ENCODE measurements around the gene SRRT. TPM values are rescaled to one million over a fixed set of nuclear protein-coding genes. Genes with fewer than 3 reads are reported as not detected.
A peak's percentile ranks its signal among the peaks of the same experiment; 100 is the strongest.

The SRRT gene
- total RNA-seq, 1 donor from 2014 or later = 60.4 TPM

DNA sequence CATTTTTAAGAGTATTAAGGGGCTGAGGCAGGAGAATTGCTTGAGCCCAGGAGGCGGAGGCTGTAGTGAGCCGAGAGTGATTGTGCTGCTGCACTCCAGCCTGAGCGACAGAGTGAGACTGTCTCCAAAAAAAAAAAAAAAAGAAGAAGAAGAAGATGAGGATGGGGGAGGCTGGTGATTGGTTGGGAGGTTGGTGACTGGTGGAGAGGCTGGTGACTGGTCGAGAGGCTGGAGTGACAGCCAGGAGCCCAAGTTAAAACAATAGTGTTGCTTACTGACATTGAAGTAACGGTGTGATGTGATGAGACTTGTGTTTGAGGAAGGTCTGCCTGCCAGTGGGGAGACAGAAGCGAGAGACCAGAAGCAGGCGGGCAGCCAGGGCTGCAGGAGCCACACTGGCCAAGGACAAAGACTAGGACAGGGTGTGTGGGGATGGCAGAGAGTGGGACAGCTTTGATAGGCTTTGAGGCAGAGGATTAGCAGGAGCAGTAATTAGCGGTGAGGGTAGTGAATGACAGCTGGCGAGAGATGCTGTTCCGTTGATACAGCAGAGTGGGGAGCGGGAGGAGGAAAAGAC, 4.9 kb downstream of the SRRT start:
- H3K36me3 Mint-ChIP-seq = peaks cover 54% of the 10 kb centered on the region

DNA sequence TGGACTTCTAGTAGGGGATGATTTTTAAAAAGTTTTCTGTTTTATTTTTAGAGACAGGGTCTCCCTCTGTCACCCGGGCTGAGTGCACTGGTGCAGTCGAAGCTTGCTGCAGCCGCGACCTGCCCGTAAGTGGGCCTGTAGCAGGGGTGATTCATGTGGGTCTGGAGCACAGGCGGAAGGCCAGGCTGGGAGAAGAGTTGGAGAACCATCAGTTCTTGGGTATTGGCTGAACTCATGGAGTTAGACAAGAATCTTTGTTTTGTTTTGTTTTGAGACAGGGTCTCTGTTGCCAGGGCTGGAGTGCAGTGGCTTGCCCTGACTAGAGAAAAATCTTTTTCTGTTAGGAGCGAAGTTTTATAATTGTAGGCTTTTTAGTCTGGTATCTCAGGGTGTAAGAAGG, 5.7 kb downstream of the SRRT start:
- Histone ChIP-seq H3K9me3 (ENCODE audit: low read depth) (no peaks in the 10 kb centered on the region), H2AFZ (replicated peaks) (no peak overlapping the region), H4K20me1 (ENCODE audit: low read depth) (peaks cover 94% of the 10 kb centered on the region), H3K4me1 (peaks cover 30% of the 10 kb centered on the region), H3K27ac (no peak overlapping the region), H3K27me3 (no peaks in the 10 kb centered on the region), H3K79me2 (ENCODE audit: low read depth) (peaks cover 87% of the 10 kb centered on the region), H3K4me2 (no peak overlapping the region), H3K9ac (no peak overlapping the region), H3F3A (ENCODE audit: low read depth) (peaks cover 58% of the 10 kb centered on the region), H3K4me3 (no peak overlapping the region), H3K36me3 (peaks cover 13% of the 10 kb centered on the region)
- peaks cover 59% of the 10 kb centered on the region for H3K36me3 Mint-ChIP-seq
- H3K4me3 Mint-ChIP-seq = no peak overlapping the region
- H3K9me3 Mint-ChIP-seq = no peaks in the 10 kb centered on the region
- H3K27me3 Mint-ChIP-seq (ENCODE audit: insufficient read depth, low read depth) = peaks cover 10% of the 10 kb centered on the region
- peaks cover 35% of the 10 kb centered on the region for H3K4me1 Mint-ChIP-seq
- DNase-seq (ENCODE audit: low spot score) = no peak
- TF ChIP-seq EZH2 (IDR thresholded peaks at IDR 0.05) (no peak), EZH2phosphoT487 (IDR thresholded peaks at IDR 0.05) (no peak)
- TF ChIP-seq, protein P1, sequence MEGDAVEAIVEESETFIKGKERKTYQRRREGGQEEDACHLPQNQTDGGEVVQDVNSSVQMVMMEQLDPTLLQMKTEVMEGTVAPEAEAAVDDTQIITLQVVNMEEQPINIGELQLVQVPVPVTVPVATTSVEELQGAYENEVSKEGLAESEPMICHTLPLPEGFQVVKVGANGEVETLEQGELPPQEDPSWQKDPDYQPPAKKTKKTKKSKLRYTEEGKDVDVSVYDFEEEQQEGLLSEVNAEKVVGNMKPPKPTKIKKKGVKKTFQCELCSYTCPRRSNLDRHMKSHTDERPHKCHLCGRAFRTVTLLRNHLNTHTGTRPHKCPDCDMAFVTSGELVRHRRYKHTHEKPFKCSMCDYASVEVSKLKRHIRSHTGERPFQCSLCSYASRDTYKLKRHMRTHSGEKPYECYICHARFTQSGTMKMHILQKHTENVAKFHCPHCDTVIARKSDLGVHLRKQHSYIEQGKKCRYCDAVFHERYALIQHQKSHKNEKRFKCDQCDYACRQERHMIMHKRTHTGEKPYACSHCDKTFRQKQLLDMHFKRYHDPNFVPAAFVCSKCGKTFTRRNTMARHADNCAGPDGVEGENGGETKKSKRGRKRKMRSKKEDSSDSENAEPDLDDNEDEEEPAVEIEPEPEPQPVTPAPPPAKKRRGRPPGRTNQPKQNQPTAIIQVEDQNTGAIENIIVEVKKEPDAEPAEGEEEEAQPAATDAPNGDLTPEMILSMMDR (IDR thresholded peaks at IDR 0.05) = no peak
- H3K27ac Mint-ChIP-seq = no peak overlapping the region

More for the DNA sequence above, 4.9 kb downstream of the SRRT start:
- Histone ChIP-seq H3K27me3 (no peaks in the 10 kb centered on the region), H3K9me3 (ENCODE audit: low read depth) (no peaks in the 10 kb centered on the region), H3K4me1 (peaks cover 30% of the 10 kb centered on the region), H3K27ac (no peak overlapping the region), H3K79me2 (ENCODE audit: low read depth) (peaks cover 94% of the 10 kb centered on the region), H4K20me1 (ENCODE audit: low read depth) (peaks cover 91% of the 10 kb centered on the region), H2AFZ (replicated peaks) (no peak overlapping the region), H3F3A (ENCODE audit: low read depth) (peaks cover 52% of the 10 kb centered on the region), H3K36me3 (peaks cover 13% of the 10 kb centered on the region), H3K9ac (no peak overlapping the region), H3K4me2 (peak overlapping the region; percentile 33), H3K4me3 (no peak overlapping the region)
- peaks cover 10% of the 10 kb centered on the region for H3K27me3 Mint-ChIP-seq (ENCODE audit: insufficient read depth, low read depth)
- peak; percentile 50 for DNase-seq (ENCODE audit: low spot score)
- TF ChIP-seq, protein P1 (IDR thresholded peaks at IDR 0.05) = no peak
- no peak for TF ChIP-seq EZH2 (IDR thresholded peaks at IDR 0.05)
- no peak for TF ChIP-seq EZH2phosphoT487 (IDR thresholded peaks at IDR 0.05)
- no peaks in the 10 kb centered on the region for H3K9me3 Mint-ChIP-seq
- H3K4me3 Mint-ChIP-seq = peak overlapping the region; percentile 13
- peak overlapping the region; percentile 25 for H3K27ac Mint-ChIP-seq
- peaks cover 38% of the 10 kb centered on the region for H3K4me1 Mint-ChIP-seq

DNA sequence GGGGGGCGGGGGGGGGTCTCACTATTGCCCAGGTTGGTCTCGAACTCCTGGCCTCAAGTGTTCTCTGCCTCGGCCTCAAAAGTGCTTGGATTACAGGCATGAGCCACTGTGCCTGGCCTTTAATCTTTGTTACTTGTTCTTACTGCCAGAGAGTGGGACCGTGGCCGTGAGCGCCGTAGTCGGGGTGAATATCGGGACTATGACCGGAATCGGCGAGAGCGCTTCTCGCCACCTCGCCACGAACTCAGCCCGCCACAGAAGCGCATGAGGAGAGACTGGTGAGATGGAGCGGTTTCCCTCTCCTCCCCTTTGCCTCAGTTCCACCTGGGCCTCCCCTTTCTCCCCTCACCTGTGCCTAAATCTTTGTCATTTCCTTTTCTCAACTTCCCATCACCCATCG, 6.2 kb downstream of the SRRT start:
- peaks cover 10% of the 10 kb centered on the region for H3K27me3 Mint-ChIP-seq (ENCODE audit: insufficient read depth, low read depth)
- no peak overlapping the region for H3K27ac Mint-ChIP-seq
- Histone ChIP-seq H3F3A (ENCODE audit: low read depth) (peaks cover 62% of the 10 kb centered on the region), H3K4me3 (no peak overlapping the region), H3K27me3 (no peaks in the 10 kb centered on the region), H3K9me3 (ENCODE audit: low read depth) (no peaks in the 10 kb centered on the region), H3K9ac (no peak overlapping the region), H3K36me3 (peaks cover 13% of the 10 kb centered on the region), H3K27ac (no peak overlapping the region), H3K4me2 (no peak overlapping the region), H2AFZ (replicated peaks) (no peak overlapping the region), H3K79me2 (ENCODE audit: low read depth) (peaks cover 82% of the 10 kb centered on the region), H3K4me1 (peaks cover 27% of the 10 kb centered on the region), H4K20me1 (ENCODE audit: low read depth) (peaks cover 91% of the 10 kb centered on the region)
- no peak overlapping the region for H3K4me3 Mint-ChIP-seq
- no peaks in the 10 kb centered on the region for H3K9me3 Mint-ChIP-seq
- DNase-seq (ENCODE audit: low spot score) = no peak
- peaks cover 62% of the 10 kb centered on the region for H3K36me3 Mint-ChIP-seq
- TF ChIP-seq, protein P1 (IDR thresholded peaks at IDR 0.05) = no peak
- no peak for TF ChIP-seq EZH2phosphoT487 (IDR thresholded peaks at IDR 0.05)
- TF ChIP-seq EZH2 (IDR thresholded peaks at IDR 0.05) = no peak
- H3K4me1 Mint-ChIP-seq = peaks cover 31% of the 10 kb centered on the region
